IMR-90 (cell line): Measurements from ENCODE around the gene F2RL3. TPM values are rescaled to one million over a fixed set of nuclear protein-coding genes. Genes with fewer than 3 reads are reported as not detected.

Experiments used
- ATAC-seq: fragments of 200-7000 bp; cut with Tn5 transposase; 2 replicates; pipeline ENCODE4 v1.9.1; 2020; ENCODE audit warnings: low read depth, mild to moderate bottlenecking, moderate library complexity
- BruUV-seq: library from RNA; stranded (reverse); fragments of 400-500 nt; replicated peaks from 2 replicates; lab custom pipeline; 2021; lab: Mats Ljungman, UMichigan
- CTCF ChIA-PET: fragments of 300-600 bp; formaldehyde crosslinking; extraction: SDS; loops from one replicate; lab custom pipeline; 2021; ENCODE audit warnings: antibody characterized with exemption; lab: Yijun Ruan, JAX
- POLR2A ChIA-PET: fragments of 300-600 bp; sonication (Branson Sonifier 250); formaldehyde crosslinking; loops from one replicate; lab custom pipeline; 2022; ENCODE audit warnings: antibody characterized with exemption; ENCODE audit not compliant: unreplicated experiment; lab: Charles Lee
- DNase-seq: peaks from one replicate; pipeline ENCODE4 v3.0.0; 2013
- H2AFZ ChIP-seq: replicated peaks from 2 replicates; pipeline ENCODE3; 2013; ENCODE audit warnings: low read length, mild to moderate bottlenecking; ENCODE audit not compliant: poor library complexity
- H2AK5ac ChIP-seq: 2 replicates; pipeline ENCODE4 v1.6.1; 2013; ENCODE audit warnings: low read depth, low read length, inconsistent platforms
- H2AK9ac ChIP-seq: replicated peaks from 2 replicates; pipeline ENCODE3; 2013; ENCODE audit warnings: mild to moderate bottlenecking, low read depth, low read length, moderate library complexity; ENCODE audit not compliant: poor library complexity
- H2BK120ac ChIP-seq: 2 replicates; pipeline ENCODE4 v1.6.1; 2013; ENCODE audit warnings: low read depth, low read length, inconsistent platforms
- H2BK15ac ChIP-seq: 3 replicates; pipeline ENCODE4 v1.6.1; 2013; ENCODE audit warnings: low read depth, low read length, inconsistent platforms
- H2BK20ac ChIP-seq: 2 replicates; pipeline ENCODE4 v1.6.1; 2013; ENCODE audit warnings: low read depth, mild to moderate bottlenecking, inconsistent platforms, low read length, moderate library complexity
- H2BK5ac ChIP-seq: 2 replicates; pipeline ENCODE4 v1.6.1; 2013; ENCODE audit warnings: mild to moderate bottlenecking, low read depth, low read length, inconsistent platforms; ENCODE audit not compliant: poor library complexity, severe bottlenecking
- H3K14ac ChIP-seq: replicated peaks from 2 replicates; pipeline ENCODE4 v1.6.1; 2013; ENCODE audit warnings: low read depth, low read length, inconsistent platforms
- H3K18ac ChIP-seq: 2 replicates; pipeline ENCODE4 v1.6.1; 2013; ENCODE audit warnings: low read depth, low read length, control low read depth
- H3K23ac ChIP-seq: 2 replicates; pipeline ENCODE4 v1.6.1; 2013; ENCODE audit warnings: low read depth, low read length, inconsistent platforms
- H3K27ac ChIP-seq: 2 replicates; pipeline ENCODE4 v1.5.1; 2013; ENCODE audit warnings: mild to moderate bottlenecking, control low read depth, low read length; ENCODE audit not compliant: insufficient read depth
- H3K27me3 ChIP-seq: 2 replicates; pipeline ENCODE4 v1.6.1; 2013; ENCODE audit warnings: low read length; ENCODE audit not compliant: control insufficient read depth, insufficient read depth
- H3K36me3 ChIP-seq: 2 replicates; pipeline ENCODE4 v1.6.1; 2013; ENCODE audit warnings: low read length, mixed read lengths; ENCODE audit not compliant: control insufficient read depth, insufficient read depth
- H3K4ac ChIP-seq: 2 replicates; pipeline ENCODE4 v1.6.1; 2013; ENCODE audit warnings: low read depth, low read length, inconsistent platforms
- H3K4me1 ChIP-seq: 2 replicates; pipeline ENCODE4 v1.6.1; 2013; ENCODE audit warnings: low read length, mixed read lengths; ENCODE audit not compliant: control insufficient read depth, insufficient read depth
- H3K4me2 ChIP-seq: 2 replicates; pipeline ENCODE4 v1.6.1; 2013; ENCODE audit warnings: low read depth, mild to moderate bottlenecking, control low read depth, low read length, moderate library complexity
- H3K4me3 ChIP-seq: 2 replicates; pipeline ENCODE4 v1.5.1; 2013; ENCODE audit warnings: low read depth, mild to moderate bottlenecking, control low read depth, low read length, moderate library complexity; ENCODE audit not compliant: insufficient read depth
- H3K56ac ChIP-seq: 2 replicates; pipeline ENCODE4 v1.6.1; 2013; ENCODE audit warnings: low read length, inconsistent platforms; ENCODE audit not compliant: insufficient read depth; ENCODE audit errors: extremely low read depth
- H3K79me1 ChIP-seq, 2 experiments: 2 replicates each; pipeline ENCODE4 v1.6.1; 2013; ENCODE audit warnings: low read length in 2 of 2, inconsistent platforms in 1 of 2, low read depth in 1 of 2
- H3K9ac ChIP-seq: 2 replicates; pipeline ENCODE4 v1.6.1; 2013; ENCODE audit warnings: low read depth, low read length, control low read depth
- H3K9me1 ChIP-seq: 2 replicates; pipeline ENCODE4 v1.6.1; 2013; ENCODE audit warnings: low read length, inconsistent platforms; ENCODE audit not compliant: insufficient read depth
- H3K9me3 ChIP-seq: 2 replicates; pipeline ENCODE4 v1.6.1; 2013; ENCODE audit warnings: low read length; ENCODE audit not compliant: control insufficient read depth, insufficient read depth
- H4K20me1 ChIP-seq: 2 replicates; pipeline ENCODE4 v1.6.1; 2013; ENCODE audit warnings: low read length, inconsistent platforms; ENCODE audit not compliant: insufficient read depth
- H4K5ac ChIP-seq: 2 replicates; pipeline ENCODE4 v1.6.1; 2013; ENCODE audit warnings: mild to moderate bottlenecking, low read depth, low read length, control low read depth
- H4K8ac ChIP-seq, 2 experiments: 2 replicates each; pipeline ENCODE4 v1.6.1; 2013; ENCODE audit warnings: low read depth in 2 of 2, low read length in 2 of 2, control low read depth in 1 of 2, inconsistent platforms in 1 of 2
- H4K91ac ChIP-seq: 2 replicates; pipeline ENCODE4 v1.6.1; 2013; ENCODE audit warnings: low read depth, low read length, inconsistent platforms; ENCODE audit not compliant: insufficient read depth
- BHLHE40 ChIP-seq: fragments of 150-350 bp; IDR thresholded peaks from 2 replicates; pipeline ENCODE4 v1.6.1; 2016; ENCODE audit warnings: mild to moderate bottlenecking, low read depth, low read length
- CEBPB ChIP-seq: IDR thresholded peaks from 2 replicates; pipeline ENCODE4 v1.6.1; 2012; ENCODE audit warnings: low read depth, low read length, improper control_type of control experiment
- ELK1 ChIP-seq: fragments of 150-350 bp; IDR thresholded peaks from 2 replicates; pipeline ENCODE4 v1.6.1; 2016; ENCODE audit warnings: low read depth, mild to moderate bottlenecking, low read length, moderate library complexity, borderline replicate concordance
- FOS ChIP-seq: fragments of 150-350 bp; IDR thresholded peaks from 2 replicates; pipeline ENCODE4 v1.6.1; 2016; ENCODE audit warnings: low read depth, low read length
- MAFK ChIP-seq: IDR thresholded peaks from 2 replicates; pipeline ENCODE4 v1.6.1; 2012; ENCODE audit warnings: low read depth, low read length, improper control_type of control experiment
- MXI1 ChIP-seq: IDR thresholded peaks from 2 replicates; pipeline ENCODE4 v1.6.1; 2012; ENCODE audit warnings: low read depth, mild to moderate bottlenecking, low read length, moderate library complexity, borderline replicate concordance
- POLR2A ChIP-seq: IDR thresholded peaks from 2 replicates; pipeline ENCODE4 v1.6.1; 2012; ENCODE audit warnings: mild to moderate bottlenecking, low read depth, low read length
- RAD21 ChIP-seq: IDR thresholded peaks from 2 replicates; pipeline ENCODE4 v1.6.1; 2012; ENCODE audit warnings: low read length, improper control_type of control experiment
- SMC3 ChIP-seq: fragments of 150-350 bp; IDR thresholded peaks from 2 replicates; pipeline ENCODE4 v1.6.1; 2016; ENCODE audit warnings: low read depth, mild to moderate bottlenecking, antibody characterized with exemption, low read length, moderate library complexity
- USF2 ChIP-seq: fragments of 150-350 bp; IDR thresholded peaks from 2 replicates; pipeline ENCODE4 v1.6.1; 2017; ENCODE audit warnings: mild to moderate bottlenecking, antibody characterized with exemption, low read length, low read depth
- WGBS, 2 experiments: methylation state at CpG; one replicate each; pipeline versions ENCODE4 v1.1.5 to v1.1.7; 2013; ENCODE audit warnings: missing lambda C conversion rate in 2 of 2; ENCODE audit not compliant: insufficient read length in 1 of 2; ENCODE audit errors: extremely low coverage in 2 of 2; 5-methylcytosine and 5-hydroxymethylcytosine counted together
- dilution Hi-C: fragments of 300-500 bp; cut with HindIII; formaldehyde crosslinking; loops from one replicate; pipeline ENCODE4 v1.14.3; 2018; ENCODE audit warnings: low sequenced_read_pairs; ENCODE audit not compliant: unreplicated experiment
- in situ Hi-C: fragments of 300-500 bp; cut with MboI; formaldehyde crosslinking; loops from 3 replicates; pipeline ENCODE4 v1.14.3; 2019; ENCODE audit warnings: low sequenced_read_pairs, inconsistent platforms, mixed read lengths
- intact Hi-C: fragments of 100-400 bp; cut with micrococcal nuclease; formaldehyde crosslinking; loops from 2 replicates; pipeline ENCODE4 v1.10.0; 2022
- polyA plus RNA-seq, 3 experiments: library from polyadenylated mRNA; depleted of rRNA; stranded (reverse); fragments of >200 nt; gene quantifications; 2 replicates each; pipeline ENCODE4 v1.2.3, GENCODE V29; 2012; ENCODE audit warnings: low replicate concordance in 1 of 3
- total RNA-seq: library from RNA; depleted of rRNA; stranded (reverse); fragments of >200 nt; gene quantifications from 2 replicates; pipeline ENCODE4 v1.2.3, GENCODE V29; 2012

Gene F2RL3
- total and polyA plus RNA-seq, 2 of the 4 experiments (the other 2 are of a cell fraction) = 0.03 TPM; not detected in 1

DNA sequence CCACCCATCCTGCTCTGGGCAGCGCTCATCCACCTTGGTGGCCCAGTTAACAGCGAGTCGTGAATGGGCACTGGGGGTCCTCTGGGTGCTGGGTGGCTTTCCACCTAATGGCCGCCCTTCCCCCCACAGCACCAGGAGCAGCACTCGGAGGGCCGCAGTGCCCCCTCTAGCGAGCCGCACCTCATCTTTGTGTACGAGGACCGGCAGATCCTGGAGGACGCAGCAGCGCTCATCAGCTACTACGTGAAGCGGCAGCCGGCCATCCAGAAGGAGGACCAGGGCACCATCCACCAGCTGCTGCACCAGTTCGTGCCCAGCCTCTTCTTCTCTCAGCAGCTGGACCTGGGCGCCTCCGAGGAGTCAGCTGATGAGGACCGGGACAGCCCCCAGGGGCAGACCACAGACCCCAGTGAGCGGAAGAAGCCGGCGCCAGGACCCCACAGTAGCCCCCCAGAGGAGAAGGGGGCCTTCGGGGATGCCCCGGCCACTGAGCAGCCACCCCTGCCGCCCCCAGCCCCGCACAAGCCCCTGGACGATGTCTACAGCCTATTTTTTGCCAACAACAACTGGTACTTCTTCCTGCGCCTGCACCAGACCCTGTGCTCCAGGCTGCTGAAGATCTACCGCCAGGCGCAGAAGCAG, 19.3 kb upstream of the F2RL3 start:
- H2BK120ac ChIP-seq = no peak overlapping the region
- ATAC-seq (no peak), DNase-seq (no peak)
- H2AK9ac ChIP-seq = no peak overlapping the region
- H4K8ac ChIP-seq = no peak overlapping the region
- H2BK20ac ChIP-seq = no peak overlapping the region
- 0 out of 2 replicates have a peak, but pooled peaks cover 3% of the 10 kb centered on the region for H3K9me1 ChIP-seq
- no peak overlapping the region for H3K4me3 ChIP-seq
- ChIA-PET POLR2A (no interaction called here), CTCF (no interaction called here)
- H3K4ac ChIP-seq = no peak overlapping the region
- no peaks in the 10 kb centered on the region for H3K27me3 ChIP-seq
- no peak overlapping the region for H3K56ac ChIP-seq
- H2BK5ac ChIP-seq = no peak overlapping the region
- no peak overlapping the region for H2BK15ac ChIP-seq
- BruUV-seq = no TSS peak
- H2AK5ac ChIP-seq = no peak overlapping the region
- H3K18ac ChIP-seq = no peak overlapping the region
- no peak overlapping the region for H3K14ac ChIP-seq
- no peak overlapping the region for H4K5ac ChIP-seq
- no peak overlapping the region for H4K91ac ChIP-seq
- H3K79me1 ChIP-seq = peaks cover 17 to 31% of the 10 kb centered on the region in 2 experiments; a peak in 3 of 4 replicates
- in situ Hi-C loops (no loop called here), intact Hi-C loops (no loop called here), dilution Hi-C loops (no loop called here)
- H3K9ac ChIP-seq = no peak overlapping the region
- H2AFZ ChIP-seq = no peak overlapping the region
- no peak overlapping the region for H3K27ac ChIP-seq
- no peaks in the 10 kb centered on the region for H3K9me3 ChIP-seq
- H3K4me2 ChIP-seq = no peak overlapping the region
- H4K20me1 ChIP-seq = peaks cover 14% of the 10 kb centered on the region
- TF ChIP-seq MAFK (no peak), POLR2A (no peak), FOS (no peak), CEBPB (no peak), RAD21 (no peak), ELK1 (no peak), USF2 (no peak), BHLHE40 (no peak), SMC3 (no peak), MXI1 (no peak)
- peaks cover 83% of the 10 kb centered on the region for H3K36me3 ChIP-seq
- H3K23ac ChIP-seq = no peak overlapping the region
- no peaks in the 10 kb centered on the region for H3K4me1 ChIP-seq
- WGBS, 2 experiments = 99% methylated on average over 18 of the region's 30 CpGs; no CpG with 5 or more reads in 1 of the 2 experiments
